Measurements from ENCODE around the gene MRS2. TPM values are rescaled to one million over a fixed set of nuclear protein-coding genes. Genes with fewer than 3 reads are reported as not detected.

MRS2 gene
- total RNA-seq, 6 experiments from 2014 or later, result 11.1 to 16.4 (median 13.1) TPM

DNA sequence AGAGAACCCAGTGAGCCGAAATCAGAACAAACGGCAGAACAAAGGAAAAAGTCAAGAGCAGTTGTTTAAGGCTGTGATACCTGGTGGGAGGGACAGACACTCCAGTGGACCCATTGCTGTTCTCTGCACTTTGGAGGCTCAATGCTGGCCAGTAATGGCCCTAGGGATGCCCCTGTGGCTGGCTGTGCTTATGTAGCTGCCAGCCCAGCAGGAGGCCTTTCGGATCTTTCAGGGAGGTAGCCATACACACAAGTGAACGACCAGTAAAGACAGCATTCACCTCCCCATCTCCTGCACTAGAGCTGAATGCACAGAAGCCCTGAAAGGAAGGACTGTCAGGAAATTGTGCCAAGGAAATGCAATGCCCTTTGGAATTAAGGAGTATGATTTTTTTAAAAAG, 52.3 kb downstream of the MRS2 start:
- Histone ChIP-seq H3K27ac (no peak overlapping the region), H3K4me1 (no peaks in the 10 kb centered on the region), H3K36me3 (peaks cover 0 to 64% (median 3%) of the 10 kb centered on the region in 4 donors), H3K4me3 (no peak overlapping the region), H3K9me3 (no peaks in the 10 kb centered on the region), H3K27me3 (no peaks in the 10 kb centered on the region)
- WGBS (ENCODE audit: insufficient coverage, low coverage, low lambda C conversion rate, missing lambda C conversion rate), result 100% methylated on average over 2 of the region's 4 CpGs
- intact Hi-C loops (cut with DNase I), result no loop called here
- DNase-seq (no peak), ATAC-seq (no peak)
- TF ChIP-seq, protein P1, sequence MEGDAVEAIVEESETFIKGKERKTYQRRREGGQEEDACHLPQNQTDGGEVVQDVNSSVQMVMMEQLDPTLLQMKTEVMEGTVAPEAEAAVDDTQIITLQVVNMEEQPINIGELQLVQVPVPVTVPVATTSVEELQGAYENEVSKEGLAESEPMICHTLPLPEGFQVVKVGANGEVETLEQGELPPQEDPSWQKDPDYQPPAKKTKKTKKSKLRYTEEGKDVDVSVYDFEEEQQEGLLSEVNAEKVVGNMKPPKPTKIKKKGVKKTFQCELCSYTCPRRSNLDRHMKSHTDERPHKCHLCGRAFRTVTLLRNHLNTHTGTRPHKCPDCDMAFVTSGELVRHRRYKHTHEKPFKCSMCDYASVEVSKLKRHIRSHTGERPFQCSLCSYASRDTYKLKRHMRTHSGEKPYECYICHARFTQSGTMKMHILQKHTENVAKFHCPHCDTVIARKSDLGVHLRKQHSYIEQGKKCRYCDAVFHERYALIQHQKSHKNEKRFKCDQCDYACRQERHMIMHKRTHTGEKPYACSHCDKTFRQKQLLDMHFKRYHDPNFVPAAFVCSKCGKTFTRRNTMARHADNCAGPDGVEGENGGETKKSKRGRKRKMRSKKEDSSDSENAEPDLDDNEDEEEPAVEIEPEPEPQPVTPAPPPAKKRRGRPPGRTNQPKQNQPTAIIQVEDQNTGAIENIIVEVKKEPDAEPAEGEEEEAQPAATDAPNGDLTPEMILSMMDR (IDR thresholded peaks at IDR 0.05), result no peak
- no peak for TF ChIP-seq POLR2A (IDR thresholded peaks at IDR 0.05)

DNA sequence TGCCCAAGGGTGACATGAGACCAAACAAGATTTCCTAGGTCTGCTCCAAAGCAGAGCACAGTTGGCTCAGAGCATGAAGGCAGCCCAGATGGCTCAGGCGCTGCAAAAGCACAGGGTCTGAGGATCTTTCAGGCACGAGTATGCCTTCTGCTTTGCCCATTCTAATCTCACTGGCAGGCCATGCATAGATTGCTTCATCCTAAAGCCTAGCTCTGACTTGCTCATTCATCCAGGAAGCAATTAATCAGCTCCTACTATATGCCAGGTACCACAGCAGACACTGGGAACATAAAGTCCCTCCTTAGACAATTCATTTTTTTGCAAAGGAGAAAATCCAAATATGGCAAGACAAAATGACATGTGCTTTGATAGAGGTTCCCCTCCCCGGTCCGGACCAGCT, 55.4 kb downstream of the MRS2 start:
- intact Hi-C loops (cut with DNase I), result no loop called here
- 82% methylated on average over 3 of the region's 4 CpGs for WGBS (ENCODE audit: insufficient coverage, low coverage, low lambda C conversion rate, missing lambda C conversion rate)
- no peaks in the 10 kb centered on the region for H3K27me3 ChIP-seq
- ATAC-seq (no peak), DNase-seq (no peak)
- TF ChIP-seq, protein P1 (IDR thresholded peaks at IDR 0.05), result no peak
- no peak for TF ChIP-seq POLR2A (IDR thresholded peaks at IDR 0.05)
- no peak overlapping the region for H3K27ac ChIP-seq
- H3K36me3 ChIP-seq, result peaks cover 0 to 89% (median 4%) of the 10 kb centered on the region in 4 donors
- no peaks in the 10 kb centered on the region for H3K9me3 ChIP-seq
- no peak overlapping the region for H3K4me3 ChIP-seq
- no peaks in the 10 kb centered on the region for H3K4me1 ChIP-seq

DNA sequence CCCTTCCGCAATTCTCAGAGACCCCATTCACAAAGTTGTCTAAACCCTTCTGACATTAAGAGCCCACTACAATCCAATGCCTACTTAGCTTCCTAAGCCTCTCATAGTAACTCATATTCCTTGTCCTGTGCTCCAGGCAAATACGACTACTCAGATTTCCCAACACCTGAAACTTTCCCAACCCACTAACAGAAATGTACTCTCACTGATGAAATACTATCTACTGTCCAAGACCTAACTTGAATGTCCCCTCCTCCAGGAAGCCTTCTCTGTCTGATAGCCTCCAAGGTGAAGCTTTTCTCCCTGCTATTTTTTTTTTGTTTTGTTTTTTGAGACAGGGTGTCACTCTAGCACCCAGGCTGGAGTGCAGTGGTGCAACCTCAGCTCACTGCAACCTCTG, 56.2 kb downstream of the MRS2 start:
- H3K4me3 ChIP-seq, result no peak overlapping the region
- no peaks in the 10 kb centered on the region for H3K9me3 ChIP-seq
- ATAC-seq (peak; percentile 68 to 80 (median 79)), DNase-seq (no peak)
- no peaks in the 10 kb centered on the region for H3K4me1 ChIP-seq
- no peaks in the 10 kb centered on the region for H3K27me3 ChIP-seq
- intact Hi-C loops (cut with DNase I), result no loop called here
- peaks cover 0 to 84% (median 4%) of the 10 kb centered on the region in 4 donors for H3K36me3 ChIP-seq
- WGBS (ENCODE audit: insufficient coverage, low coverage, low lambda C conversion rate, missing lambda C conversion rate), result 25% methylated on average over 1 of the region's 2 CpGs
- H3K27ac ChIP-seq, result no peak overlapping the region
- TF ChIP-seq POLR2A (IDR thresholded peaks at IDR 0.05), result no peak
- TF ChIP-seq, protein P1 (IDR thresholded peaks at IDR 0.05), result no peak

GRCh38 chr6:24460966-24461365, 58.2 kb downstream of the MRS2 start:
- DNase-seq (no peak), ATAC-seq (no peak)
- Histone ChIP-seq H3K36me3 (peaks cover 0 to 81% (median 4%) of the 10 kb centered on the region in 4 donors), H3K27ac (no peak overlapping the region), H3K9me3 (no peaks in the 10 kb centered on the region), H3K4me3 (no peak overlapping the region), H3K4me1 (no peaks in the 10 kb centered on the region), H3K27me3 (no peaks in the 10 kb centered on the region)
- intact Hi-C loops (cut with DNase I), result no loop called here
- TF ChIP-seq, protein P1 (IDR thresholded peaks at IDR 0.05), result no peak
- TF ChIP-seq POLR2A (IDR thresholded peaks at IDR 0.05), result no peak
- 95% methylated on average over 3 of the region's 4 CpGs for WGBS (ENCODE audit: insufficient coverage, low coverage, low lambda C conversion rate, missing lambda C conversion rate)

Data from right lobe of liver (tissue), 6 donors.